Activated CD4-positive, alpha-beta T cell treated with anti-CD3 and anti-CD28 coated beads for 24 hours (primary cell): ENCODE data around the gene SIDT1.

Source experiments
- DNase-seq, 2 donors: peaks; one replicate each; pipeline ENCODE4 v3.0.0-alpha.2; 2020; ENCODE audit warnings: low read depth in 2 of 2

Gene SIDT1

DNA sequence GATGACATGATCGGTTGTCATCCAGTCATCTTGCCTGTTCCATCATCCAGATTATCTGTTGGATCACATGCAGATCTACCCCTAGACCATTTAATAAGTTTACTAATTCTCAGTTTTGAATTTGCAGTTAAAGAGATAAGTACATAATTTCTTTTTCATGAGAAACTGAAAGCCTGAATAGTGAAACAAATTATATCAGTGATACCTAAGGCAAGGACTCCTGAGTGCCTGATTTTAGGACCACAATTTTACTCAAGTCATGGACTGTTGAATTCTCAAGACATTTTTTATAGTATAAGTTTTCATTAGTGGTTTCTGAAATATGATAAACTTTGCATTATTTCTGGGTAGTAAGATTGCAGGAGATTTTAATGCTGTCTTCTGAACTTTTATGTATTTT lies 13.2 kb downstream of the SIDT1 start:
- DNase-seq = no peak

- no peak for DNase-seq
Measured at GRCh38 chr3:113546414-113546893, 14.1 kb downstream of the SIDT1 start.

DNA sequence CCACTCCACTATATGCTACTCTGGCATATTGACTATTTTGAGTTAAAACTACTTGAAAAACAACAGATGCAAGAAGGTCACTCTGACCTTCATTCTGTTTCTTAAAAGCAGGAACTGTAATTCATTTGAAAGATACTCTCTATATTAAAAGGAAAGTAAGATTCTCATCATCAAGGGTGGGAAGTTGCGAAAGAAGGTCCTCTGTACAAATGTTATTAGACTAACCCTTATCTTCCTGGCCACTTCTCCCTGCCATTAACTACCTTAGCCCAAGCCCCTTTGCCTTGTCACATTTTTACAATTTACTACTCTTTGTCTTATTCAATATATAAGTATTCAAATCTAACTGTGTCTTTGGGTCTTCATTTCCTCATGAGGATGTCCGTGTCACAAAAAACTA lies 16.1 kb downstream of the SIDT1 start:
- DNase-seq = no peak

- no peak for DNase-seq
Measured at GRCh38 chr3:113551820-113552219, 19.5 kb downstream of the SIDT1 start.

- no peak for DNase-seq
Measured at GRCh38 chr3:113552851-113553250, 20.5 kb downstream of the SIDT1 start.

GRCh38 chr3:113555138-113555537 lies 22.8 kb downstream of the SIDT1 start:
- no peak for DNase-seq

DNA sequence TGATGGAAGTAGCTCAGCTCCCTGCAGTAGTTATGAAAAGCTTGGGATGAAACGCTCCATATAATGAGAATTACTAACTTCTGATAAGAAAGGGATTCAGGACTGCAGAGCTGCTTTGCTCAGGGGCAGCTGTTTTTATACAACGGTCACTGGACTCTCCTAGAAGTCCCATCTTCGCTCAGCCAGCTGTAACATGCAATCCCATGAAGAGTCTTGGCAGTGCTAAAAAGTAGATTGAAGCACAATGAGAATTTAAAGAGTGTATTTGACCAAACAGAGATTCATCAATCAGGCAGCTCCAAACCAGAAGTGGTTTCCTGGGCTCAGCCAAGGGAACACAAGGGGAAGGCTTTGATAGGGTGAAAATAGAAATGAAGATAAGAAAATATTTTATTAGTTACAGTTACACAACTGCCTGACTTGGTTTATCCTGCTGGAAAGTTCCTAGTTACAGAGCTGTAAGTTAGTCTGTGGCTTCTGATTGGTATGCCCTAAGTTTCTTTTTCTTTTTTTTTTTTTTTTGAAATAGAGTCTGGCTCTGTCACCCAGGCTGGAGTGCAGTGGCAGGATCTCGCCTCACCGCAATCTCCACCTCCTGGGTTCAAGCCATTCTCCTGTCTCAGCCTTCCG lies 24.1 kb downstream of the SIDT1 start:
- no peak for DNase-seq

GRCh38 chr3:113556946-113557335 lies 24.6 kb downstream of the SIDT1 start:
- no peak for DNase-seq

- no peak for DNase-seq
Measured at GRCh38 chr3:113557374-113557773, 25.0 kb downstream of the SIDT1 start.

- DNase-seq = no peak
Measured at GRCh38 chr3:113559009-113559408, 26.7 kb downstream of the SIDT1 start.

GRCh38 chr3:113560271-113560670 lies 27.9 kb downstream of the SIDT1 start:
- DNase-seq = no peak

GRCh38 chr3:113560831-113561623 lies 28.7 kb downstream of the SIDT1 start:
- DNase-seq = no peak

DNA sequence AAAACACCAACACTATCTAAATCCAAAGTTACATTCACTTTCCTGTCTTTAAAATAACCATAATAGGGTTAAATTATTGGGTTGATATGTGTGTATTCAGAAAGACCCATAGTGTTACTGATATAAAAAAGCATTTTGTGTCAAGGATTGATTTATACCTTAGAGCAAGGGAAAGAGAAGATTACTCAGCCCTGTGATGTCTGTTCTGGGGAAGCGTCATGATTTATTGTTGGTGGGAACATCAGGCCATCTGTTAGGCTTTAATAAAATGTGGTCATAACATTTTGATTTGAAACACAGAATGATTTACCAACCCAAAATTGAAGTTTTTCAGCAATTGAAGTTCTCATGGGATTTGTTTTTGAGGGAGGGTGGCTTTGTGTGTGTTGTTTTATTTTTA lies 33.2 kb downstream of the SIDT1 start:
- no peak for DNase-seq

GRCh38 chr3:113570158-113570557 lies 37.8 kb downstream of the SIDT1 start:
- DNase-seq = no peak

DNA sequence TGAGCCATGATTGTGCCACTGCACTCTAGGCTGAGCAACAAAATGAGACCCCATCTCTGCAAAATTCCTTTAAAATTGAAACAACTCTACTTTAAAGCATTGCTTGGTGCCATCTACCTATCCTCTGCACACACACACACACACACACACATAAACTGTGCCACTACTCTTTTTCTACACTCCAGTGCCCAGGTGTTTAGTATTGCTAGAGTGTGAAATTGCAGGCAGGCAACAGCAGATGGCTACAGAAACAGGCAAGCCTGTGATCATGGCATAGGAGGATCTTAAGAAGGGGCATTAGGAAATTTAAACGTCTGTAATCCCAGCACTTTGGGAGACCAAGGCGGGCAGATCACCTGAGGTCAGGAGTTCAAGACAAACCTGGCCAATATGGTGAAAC lies 39.0 kb downstream of the SIDT1 start:
- DNase-seq = no peak

DNA sequence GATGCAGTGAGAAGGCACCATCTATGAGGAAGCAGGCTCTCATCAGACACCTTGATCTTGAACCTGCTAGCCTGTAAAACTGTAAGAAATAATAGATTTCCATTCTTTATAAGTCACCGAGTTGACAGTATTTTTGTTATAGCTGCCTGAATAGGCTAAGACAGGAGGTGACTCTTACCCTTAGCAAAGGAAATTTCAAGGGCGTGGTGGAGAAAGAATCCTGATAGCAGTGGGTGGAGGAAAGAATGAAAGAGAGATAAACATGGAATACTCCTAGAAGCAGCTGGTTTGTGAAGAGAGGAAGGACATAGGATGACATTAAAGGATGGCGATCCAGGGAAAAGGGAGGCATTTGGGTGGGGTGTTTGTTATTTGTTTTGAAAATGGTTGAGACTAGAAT lies 41.4 kb downstream of the SIDT1 start:
- no peak for DNase-seq

- no peak for DNase-seq
Measured at GRCh38 chr3:113574213-113574612, 41.9 kb downstream of the SIDT1 start.

- no peak for DNase-seq
Measured at GRCh38 chr3:113575206-113575605, 42.9 kb downstream of the SIDT1 start.

GRCh38 chr3:113585228-113585627 lies 52.9 kb downstream of the SIDT1 start:
- no peak for DNase-seq

- DNase-seq = no peak
Measured at GRCh38 chr3:113585720-113586119, 53.4 kb downstream of the SIDT1 start.

DNA sequence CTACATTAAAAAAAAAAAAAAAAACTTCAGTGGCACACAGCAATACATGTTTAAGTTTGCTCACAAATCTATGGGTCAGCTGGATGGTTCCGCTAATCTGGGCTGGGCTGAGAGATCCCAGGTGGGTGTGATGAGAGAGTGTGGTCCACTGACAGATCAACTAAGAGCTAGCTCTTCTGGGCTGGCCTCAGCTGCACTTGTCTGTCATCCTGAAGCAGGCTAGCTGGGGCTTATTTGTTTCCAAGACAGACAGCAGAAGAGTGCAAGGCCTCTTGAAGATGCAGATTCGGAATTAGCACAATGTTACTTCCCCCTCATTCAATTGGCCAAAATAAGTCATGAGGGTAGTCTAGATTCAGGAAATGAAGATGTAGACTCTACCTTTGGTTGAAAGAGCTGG lies 56.5 kb downstream of the SIDT1 start:
- DNase-seq = no peak

- DNase-seq = no peak
Measured at GRCh38 chr3:113589971-113590370, 57.6 kb downstream of the SIDT1 start.

DNA sequence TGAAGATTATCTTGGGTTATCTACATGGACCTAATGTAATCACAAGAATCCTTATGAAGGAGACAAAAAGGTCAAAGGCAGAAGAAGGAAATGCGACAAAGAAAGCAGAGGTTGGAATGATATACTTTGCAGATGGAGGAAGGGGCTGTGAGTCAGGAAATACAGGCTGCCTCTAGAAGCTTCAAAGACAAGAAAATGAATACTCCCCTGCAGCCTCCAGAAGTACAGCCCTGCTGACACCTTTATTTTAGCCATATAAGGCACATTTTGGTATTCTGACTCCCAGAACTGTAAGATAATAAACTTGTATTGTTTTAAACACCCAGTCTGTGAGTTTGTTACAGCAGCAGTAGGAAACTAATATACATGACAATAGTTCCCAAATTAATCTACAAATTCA lies 58.6 kb downstream of the SIDT1 start:
- no peak for DNase-seq
